ENCODE data around the gene ITGA4. TPM values are rescaled to one million over a fixed set of nuclear protein-coding genes. Genes with fewer than 3 reads are reported as not detected.

Gene ITGA4
- total and polyA plus RNA-seq, 2 donors (not counting 3 experiments of a cell fraction or from before 2014, with no cell fraction given) = 1.5 to 2.8 TPM

GRCh38 chr2:181578829-181579228, 121.6 kb downstream of the ITGA4 start:
- dilution Hi-C loops (cut with MboI; ENCODE audit: extremely low pct_ligation_motif_present, low sequenced_read_pairs) = no loop called here
- TF ChIP-seq GATA2 (IDR thresholded peaks at IDR 0.05; ENCODE audit: insufficient read depth, insufficient read length, low read depth, low read length) (no peak), POLR2AphosphoS5 (IDR thresholded peaks at IDR 0.05; ENCODE audit: insufficient read depth, low read depth, low read length) (no peak), FOS (IDR thresholded peaks at IDR 0.05; ENCODE audit: borderline replicate concordance, insufficient read depth, low read length) (no peak), MAX (IDR thresholded peaks at IDR 0.05; ENCODE audit: insufficient read depth, insufficient read length) (no peak), MYC (IDR thresholded peaks at IDR 0.05; ENCODE audit: low read depth, low read length) (no peak), EZH2 (IDR thresholded peaks at IDR 0.05; ENCODE audit: borderline replicate concordance, low read depth, low read length, severe bottlenecking) (no peak)
- no peak for FAIRE-seq
- Histone ChIP-seq H4K20me1 (replicated peaks; ENCODE audit: control insufficient read depth, extremely low read depth, insufficient read depth, low read length) (no peaks in the 10 kb centered on the region), H3K79me2 (ENCODE audit: control insufficient read depth, insufficient read depth, low read length) (no peaks in the 10 kb centered on the region), H3K27ac (ENCODE audit: insufficient read depth, low read depth, low read length) (no peak overlapping the region), H3K9me1 (replicated peaks; ENCODE audit: control insufficient read depth, extremely low read depth, insufficient read depth, low read length) (no peaks in the 10 kb centered on the region), H3K4me3 (replicated peaks in 1 of 3; ENCODE audit: insufficient read depth in 1 of 3, low read depth in 1 of 3, low read length in 3 of 3) (no peak overlapping the region), H3K36me3 (ENCODE audit: control insufficient read depth in 2 of 2, extremely low read depth in 1 of 2, insufficient read depth in 2 of 2, low read length in 2 of 2) (no peaks in the 10 kb centered on the region), H2AFZ (ENCODE audit: low read depth, low read length) (no peak overlapping the region), H3K4me1 (ENCODE audit: control insufficient read depth, extremely low read depth, insufficient read depth, low read length) (no peaks in the 10 kb centered on the region), H3K27me3 (ENCODE audit: control insufficient read depth in 2 of 2, insufficient read depth in 2 of 2, low read length in 2 of 2) (peaks cover 4 to 12% of the 10 kb centered on the region in 2 experiments), H3K9ac (replicated peaks; ENCODE audit: extremely low read depth, insufficient read depth, low read length) (no peak overlapping the region), H3K9me3 (replicated peaks; ENCODE audit: control insufficient read depth, insufficient read depth, low read length) (no peaks in the 10 kb centered on the region), H3K4me2 (ENCODE audit: insufficient read depth, low read length) (no peak overlapping the region)
- DNase-seq (ENCODE audit: low read depth, low spot score) = no peak
- POLR2A ChIA-PET = no interaction called here
- no TSS peak for BruUV-seq (replicated peaks)
- CTCF ChIA-PET = interaction anchor here (1.8 to 2.2 kb wide), 2 partner anchors 137 to 1455 kb away, joined by 5 to 7 read pairs; no protein-coding TSS in a partner anchor
- intact Hi-C loops (cut with micrococcal nuclease) = no loop called here

DNA sequence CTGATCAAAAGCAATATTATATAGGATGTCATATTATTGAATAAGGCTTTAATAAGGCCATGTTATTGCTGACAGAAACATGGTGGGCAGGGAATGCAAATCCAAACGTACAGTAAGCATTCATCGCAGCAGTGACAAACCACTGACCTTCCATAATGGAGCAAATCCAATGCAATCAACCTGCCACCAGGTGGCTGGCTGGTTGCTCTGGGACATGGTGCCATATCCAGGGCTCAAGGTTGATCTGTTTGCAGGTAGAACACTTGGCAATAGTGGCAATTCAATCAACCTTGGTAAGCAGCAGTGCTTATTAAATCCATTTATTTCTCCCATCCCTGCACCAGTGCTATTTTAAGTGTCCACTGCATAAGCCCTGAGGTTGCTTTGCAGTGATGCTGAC, 124.3 kb downstream of the ITGA4 start:
- no peaks in the 10 kb centered on the region for H3K9me3 ChIP-seq (replicated peaks; ENCODE audit: control insufficient read depth, insufficient read depth, low read length)
- no peak overlapping the region for H3K27ac ChIP-seq (ENCODE audit: insufficient read depth, low read depth, low read length)
- no peak for FAIRE-seq
- no peaks in the 10 kb centered on the region for H3K9me1 ChIP-seq (replicated peaks; ENCODE audit: control insufficient read depth, extremely low read depth, insufficient read depth, low read length)
- CTCF ChIA-PET = interaction anchor here (1.4 kb wide), 2 partner anchors 10 to 134 kb away, joined by 5 read pairs; no protein-coding TSS in a partner anchor
- H3K9ac ChIP-seq (replicated peaks; ENCODE audit: extremely low read depth, insufficient read depth, low read length) = no peak overlapping the region
- no peaks in the 10 kb centered on the region for H3K36me3 ChIP-seq (ENCODE audit: control insufficient read depth in 2 of 2, extremely low read depth in 1 of 2, insufficient read depth in 2 of 2, low read length in 2 of 2)
- no peaks in the 10 kb centered on the region for H4K20me1 ChIP-seq (replicated peaks; ENCODE audit: control insufficient read depth, extremely low read depth, insufficient read depth, low read length)
- H3K27me3 ChIP-seq (ENCODE audit: control insufficient read depth in 2 of 2, insufficient read depth in 2 of 2, low read length in 2 of 2) = peaks cover 5 to 9% of the 10 kb centered on the region in 2 experiments
- intact Hi-C loops (cut with micrococcal nuclease) (no loop called here), dilution Hi-C loops (cut with MboI; ENCODE audit: extremely low pct_ligation_motif_present, low sequenced_read_pairs) (no loop called here)
- H3K4me1 ChIP-seq (ENCODE audit: control insufficient read depth, extremely low read depth, insufficient read depth, low read length) = no peaks in the 10 kb centered on the region
- H3K4me2 ChIP-seq (ENCODE audit: insufficient read depth, low read length) = no peak overlapping the region
- no peaks in the 10 kb centered on the region for H3K79me2 ChIP-seq (ENCODE audit: control insufficient read depth, insufficient read depth, low read length)
- H3K4me3 ChIP-seq (replicated peaks in 1 of 3; ENCODE audit: insufficient read depth in 1 of 3, low read depth in 1 of 3, low read length in 3 of 3) = no peak overlapping the region
- no peak for DNase-seq (ENCODE audit: low read depth, low spot score)
- no peak for TF ChIP-seq MAX (IDR thresholded peaks at IDR 0.05; ENCODE audit: insufficient read depth, insufficient read length)
- TF ChIP-seq POLR2A (IDR thresholded peaks at IDR 0.05; ENCODE audit: low read depth, low read length) = no peak
- no peak for TF ChIP-seq EZH2 (IDR thresholded peaks at IDR 0.05; ENCODE audit: borderline replicate concordance, low read depth, low read length, severe bottlenecking)
- TF ChIP-seq POLR2AphosphoS5 (IDR thresholded peaks at IDR 0.05; ENCODE audit: insufficient read depth, low read depth, low read length) = no peak
- no peak for TF ChIP-seq MYC (IDR thresholded peaks at IDR 0.05; ENCODE audit: low read depth, low read length)
- no peak for TF ChIP-seq CTCF (IDR thresholded peaks at IDR 0.05; ENCODE audit: extremely low read depth in 1 of 2, insufficient read depth in 1 of 2, low read depth in 1 of 2, low read length in 2 of 2)
- no peak for TF ChIP-seq JUN (IDR thresholded peaks at IDR 0.05; ENCODE audit: borderline replicate concordance, insufficient read depth, insufficient read length, low read depth)
- TF ChIP-seq GATA2 (IDR thresholded peaks at IDR 0.05; ENCODE audit: insufficient read depth, insufficient read length, low read depth, low read length) = no peak
- TF ChIP-seq FOS (IDR thresholded peaks at IDR 0.05; ENCODE audit: borderline replicate concordance, insufficient read depth, low read length) = no peak
- no TSS peak for BruUV-seq (replicated peaks)
- POLR2A ChIA-PET = no interaction called here
- H2AFZ ChIP-seq (ENCODE audit: low read depth, low read length) = no peak overlapping the region

All from endothelial cell of umbilical vein (primary cell).